Dedifferentiated amniotic fluid mesenchymal stem cell (primary cell): ENCODE data around the gene CTNND2.

Experiments used
- DNase-seq: peaks from one replicate; pipeline ENCODE4 v3.0.0-alpha.2; 2016; ENCODE audit errors: extremely low spot score

CTNND2 gene

GRCh38 chr5:11594021-11594420 is 310.2 kb downstream of the CTNND2 start:
- no peak for DNase-seq

- DNase-seq, result no peak
These were observed 313.8 kb downstream of the CTNND2 start for GRCh38 chr5:11590475-11590874.

GRCh38 chr5:11588803-11589202 is 315.4 kb downstream of the CTNND2 start:
- no peak for DNase-seq

- DNase-seq, result no peak
These were observed 320.2 kb downstream of the CTNND2 start for GRCh38 chr5:11584017-11584416.

- no peak for DNase-seq
These were observed 324.9 kb downstream of the CTNND2 start for GRCh38 chr5:11579351-11579750.

- DNase-seq, result no peak
These were observed 329.5 kb downstream of the CTNND2 start for GRCh38 chr5:11574787-11575186.

- DNase-seq, result no peak
These were observed 330.9 kb downstream of the CTNND2 start for GRCh38 chr5:11573140-11573992.

- no peak for DNase-seq
These were observed 339.5 kb downstream of the CTNND2 start for GRCh38 chr5:11564706-11565105.

- no peak for DNase-seq
These were observed 340.4 kb downstream of the CTNND2 start for GRCh38 chr5:11563822-11564221.

- no peak for DNase-seq
These were observed 343.1 kb downstream of the CTNND2 start for GRCh38 chr5:11560915-11561697.

GRCh38 chr5:11557063-11557462 is 347.2 kb downstream of the CTNND2 start:
- DNase-seq, result no peak

- no peak for DNase-seq
These were observed 349.1 kb downstream of the CTNND2 start for GRCh38 chr5:11555171-11555570.

GRCh38 chr5:11547730-11548129 is 356.5 kb downstream of the CTNND2 start:
- no peak for DNase-seq

GRCh38 chr5:11547140-11547539 is 357.1 kb downstream of the CTNND2 start:
- DNase-seq, result no peak

GRCh38 chr5:11540112-11540511 is 364.1 kb downstream of the CTNND2 start:
- DNase-seq, result no peak

- no peak for DNase-seq
These were observed 372.3 kb downstream of the CTNND2 start for GRCh38 chr5:11531811-11532555.

- no peak for DNase-seq
These were observed 375.5 kb downstream of the CTNND2 start for GRCh38 chr5:11528720-11529119.

- DNase-seq, result no peak
These were observed 376.4 kb downstream of the CTNND2 start for GRCh38 chr5:11527652-11528349.

- no peak for DNase-seq
These were observed 379.2 kb downstream of the CTNND2 start for GRCh38 chr5:11525020-11525419.

- DNase-seq, result no peak
These were observed 380.1 kb downstream of the CTNND2 start for GRCh38 chr5:11524188-11524587.

- DNase-seq, result no peak
These were observed 381.4 kb downstream of the CTNND2 start for GRCh38 chr5:11522796-11523195.
